NT2/D1 (cell line): ENCODE data around the gene SSU72.

Source experiments
- SUZ12 ChIP-seq: IDR thresholded peaks from 2 replicates; pipeline ENCODE4 v1.6.1; 2011; ENCODE audit not compliant: insufficient read length, insufficient read depth; ENCODE audit errors: extremely low read depth
- YY1 ChIP-seq: IDR thresholded peaks from 2 replicates; pipeline ENCODE4 v1.6.1; 2011; ENCODE audit not compliant: insufficient read length, insufficient read depth
- ZNF274 ChIP-seq: IDR thresholded peaks from 2 replicates; pipeline ENCODE4 v1.6.1; 2011; ENCODE audit warnings: mild to moderate bottlenecking, low read depth, low read length

DNA sequence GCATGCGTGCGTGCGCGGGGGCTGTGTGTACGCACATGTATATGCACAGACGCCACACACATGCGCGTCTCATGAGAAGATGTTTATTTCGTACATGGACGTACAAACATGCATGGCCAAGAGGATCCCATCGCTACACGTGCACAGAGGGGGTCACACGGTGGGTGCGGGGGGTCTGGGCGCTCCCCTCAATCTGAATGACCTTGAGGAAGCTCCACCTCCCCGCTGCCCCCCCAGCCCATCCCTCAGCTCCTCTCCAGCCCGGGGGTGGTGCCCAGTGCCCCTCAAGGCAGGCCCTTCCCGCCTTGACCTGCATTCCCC is 35.7 kb downstream of the SSU72 start:
- TF ChIP-seq ZNF274 (no peak), SUZ12 (no peak), YY1 (no peak)
